ENCODE results near the gene SHKBP1. TPM values are rescaled to one million over a fixed set of nuclear protein-coding genes. Genes with fewer than 3 reads are reported as not detected.

Gene SHKBP1
- total RNA-seq, 1 donor from 2014 or later = 29.2 TPM

DNA sequence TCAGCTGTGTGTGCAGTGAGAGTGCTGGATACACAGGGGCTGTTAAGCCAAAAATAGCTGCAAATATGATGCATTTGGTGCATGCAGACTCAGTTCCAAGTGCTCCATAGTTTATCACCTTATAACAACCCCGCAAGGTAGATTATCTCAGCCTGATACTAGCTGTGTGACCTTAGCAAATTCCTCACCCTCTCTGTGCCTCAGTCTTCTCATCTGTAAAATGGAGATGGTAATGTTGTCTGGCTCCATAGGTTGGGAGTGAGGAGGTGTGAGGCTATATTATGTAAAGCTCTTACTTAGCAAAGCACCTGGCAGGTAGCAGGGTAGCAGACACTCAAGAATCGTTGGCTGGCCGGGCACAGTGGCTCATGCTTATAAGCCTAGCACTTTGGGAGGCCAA is 23.8 kb upstream of the SHKBP1 start:
- no peaks in the 10 kb centered on the region for H3K36me3 ChIP-seq (ENCODE audit: control insufficient read depth, insufficient read depth, low read length)
- no peak for DNase-seq (ENCODE audit: low read depth)
- peaks cover 4% of the 10 kb centered on the region for H3K27me3 ChIP-seq (ENCODE audit: control insufficient read depth, insufficient read depth, low read length)
- TF ChIP-seq, protein P1, sequence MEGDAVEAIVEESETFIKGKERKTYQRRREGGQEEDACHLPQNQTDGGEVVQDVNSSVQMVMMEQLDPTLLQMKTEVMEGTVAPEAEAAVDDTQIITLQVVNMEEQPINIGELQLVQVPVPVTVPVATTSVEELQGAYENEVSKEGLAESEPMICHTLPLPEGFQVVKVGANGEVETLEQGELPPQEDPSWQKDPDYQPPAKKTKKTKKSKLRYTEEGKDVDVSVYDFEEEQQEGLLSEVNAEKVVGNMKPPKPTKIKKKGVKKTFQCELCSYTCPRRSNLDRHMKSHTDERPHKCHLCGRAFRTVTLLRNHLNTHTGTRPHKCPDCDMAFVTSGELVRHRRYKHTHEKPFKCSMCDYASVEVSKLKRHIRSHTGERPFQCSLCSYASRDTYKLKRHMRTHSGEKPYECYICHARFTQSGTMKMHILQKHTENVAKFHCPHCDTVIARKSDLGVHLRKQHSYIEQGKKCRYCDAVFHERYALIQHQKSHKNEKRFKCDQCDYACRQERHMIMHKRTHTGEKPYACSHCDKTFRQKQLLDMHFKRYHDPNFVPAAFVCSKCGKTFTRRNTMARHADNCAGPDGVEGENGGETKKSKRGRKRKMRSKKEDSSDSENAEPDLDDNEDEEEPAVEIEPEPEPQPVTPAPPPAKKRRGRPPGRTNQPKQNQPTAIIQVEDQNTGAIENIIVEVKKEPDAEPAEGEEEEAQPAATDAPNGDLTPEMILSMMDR (IDR thresholded peaks at IDR 0.05; ENCODE audit: insufficient read depth, low read length, severe bottlenecking) = no peak
- FAIRE-seq = no peak
- H3K4me3 ChIP-seq (ENCODE audit: low read depth, low read length) = no peak overlapping the region

DNA sequence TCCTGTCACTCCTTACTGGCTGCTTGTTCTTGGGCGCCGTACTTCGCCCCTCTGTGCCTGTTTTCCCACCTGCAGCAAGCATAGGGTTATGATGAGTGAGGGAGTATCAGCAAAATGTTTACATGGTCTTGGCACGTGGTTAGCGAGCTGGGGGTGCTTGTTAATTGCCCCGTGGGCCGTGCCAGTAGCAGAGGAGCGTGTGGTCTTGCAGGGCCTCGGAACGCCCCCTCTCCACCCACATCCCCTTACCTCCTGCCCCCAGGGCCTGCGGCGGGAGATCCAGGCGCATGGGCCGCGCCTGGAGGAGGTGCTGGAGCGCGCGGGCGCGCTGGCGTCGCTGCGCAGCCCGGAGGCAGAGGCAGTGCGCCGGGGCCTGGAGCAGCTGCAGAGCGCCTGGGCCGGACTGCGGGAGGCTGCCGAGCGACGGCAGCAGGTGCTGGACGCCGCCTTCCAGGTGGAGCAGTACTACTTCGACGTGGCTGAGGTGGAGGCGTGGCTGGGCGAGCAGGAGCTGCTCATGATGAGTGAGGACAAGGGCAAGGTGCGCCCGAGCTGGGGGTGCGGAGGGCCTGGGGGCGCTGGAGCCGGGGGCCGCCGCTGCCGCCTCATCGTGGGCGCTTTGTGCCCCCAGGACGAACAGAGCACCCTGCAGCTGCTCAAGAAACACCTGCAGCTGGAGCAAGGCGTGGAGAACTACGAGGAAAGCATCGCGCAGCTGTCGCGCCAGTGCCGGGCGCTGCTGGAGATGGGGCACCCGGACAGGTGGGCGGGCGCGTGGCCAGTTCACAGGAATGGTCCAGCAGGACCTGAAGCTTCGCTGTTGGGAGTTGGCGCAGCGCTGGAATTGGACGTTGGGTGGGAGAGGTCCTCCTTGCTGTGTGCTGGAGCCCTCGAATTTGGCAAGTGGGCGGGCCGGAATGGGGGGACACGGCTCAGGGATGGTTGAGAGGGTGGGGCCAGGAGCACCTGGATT is 22.5 kb upstream of the SHKBP1 start:
- Histone ChIP-seq H3K27me3 (ENCODE audit: control insufficient read depth, insufficient read depth, low read length) (peaks cover 4% of the 10 kb centered on the region), H3K36me3 (ENCODE audit: control insufficient read depth, insufficient read depth, low read length) (no peaks in the 10 kb centered on the region), H3K4me3 (ENCODE audit: low read depth, low read length) (no peak overlapping the region)
- DNase-seq (ENCODE audit: low read depth) (no peak), FAIRE-seq (no peak)
- TF ChIP-seq, protein P1 (IDR thresholded peaks at IDR 0.05; ENCODE audit: insufficient read depth, low read length, severe bottlenecking) = no peak

DNA sequence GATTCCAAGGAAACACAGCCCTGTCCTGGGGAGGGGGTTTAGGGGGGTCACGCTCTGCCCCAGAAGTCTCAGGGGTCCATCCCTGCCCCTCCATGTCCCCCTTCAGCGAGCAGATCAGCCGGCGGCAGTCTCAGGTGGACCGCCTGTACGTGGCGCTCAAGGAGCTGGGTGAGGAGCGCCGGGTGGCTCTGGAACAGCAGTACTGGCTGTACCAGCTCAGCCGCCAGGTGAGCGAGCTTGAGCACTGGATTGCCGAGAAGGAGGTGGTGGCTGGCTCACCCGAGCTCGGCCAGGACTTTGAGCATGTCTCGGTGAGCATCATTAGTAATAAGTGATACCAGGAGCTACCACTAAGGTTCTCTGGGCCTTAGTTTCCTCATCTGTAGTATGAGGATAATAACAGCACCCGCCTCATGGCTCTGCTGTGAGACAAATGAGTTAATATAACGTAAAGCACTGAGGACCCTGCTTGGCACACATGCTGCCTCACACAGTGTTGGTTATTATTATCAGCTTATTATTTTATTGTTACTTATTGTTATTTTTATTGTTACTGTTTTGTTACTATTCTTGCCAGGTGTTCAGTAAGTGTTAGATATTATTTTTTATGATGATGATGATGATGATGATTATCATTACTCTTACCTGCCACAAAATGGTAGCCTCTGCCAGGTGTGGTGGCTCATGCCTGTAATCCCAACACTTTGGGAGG is 20.5 kb upstream of the SHKBP1 start:
- H3K27me3 ChIP-seq (ENCODE audit: control insufficient read depth, insufficient read depth, low read length) = peaks cover 5% of the 10 kb centered on the region
- no peak for FAIRE-seq
- TF ChIP-seq, protein P1 (IDR thresholded peaks at IDR 0.05; ENCODE audit: insufficient read depth, low read length, severe bottlenecking) = no peak

DNA sequence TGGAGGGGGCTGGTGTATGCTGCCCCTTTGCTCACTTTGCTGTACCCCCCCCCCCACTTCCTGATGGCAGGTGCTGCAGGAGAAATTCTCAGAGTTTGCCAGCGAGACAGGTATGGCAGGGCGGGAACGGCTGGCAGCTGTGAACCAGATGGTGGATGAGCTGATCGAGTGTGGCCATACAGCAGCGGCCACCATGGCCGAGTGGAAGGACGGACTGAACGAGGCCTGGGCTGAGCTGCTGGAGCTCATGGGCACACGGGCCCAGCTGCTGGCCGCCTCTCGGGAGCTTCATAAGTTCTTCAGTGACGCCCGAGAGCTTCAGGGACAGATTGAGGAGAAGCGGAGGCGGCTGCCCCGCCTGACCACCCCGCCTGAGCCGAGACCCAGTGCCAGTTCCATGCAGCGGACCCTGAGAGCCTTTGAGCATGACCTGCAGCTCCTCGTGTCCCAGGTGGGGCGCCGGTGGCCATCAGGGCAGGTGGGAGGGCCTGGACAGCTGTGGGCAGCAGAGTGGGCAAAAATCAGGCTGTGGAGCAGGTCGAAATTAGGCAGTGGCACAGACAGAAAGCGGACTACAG is 19.6 kb upstream of the SHKBP1 start:
- FAIRE-seq = no peak
- TF ChIP-seq, protein P1 (IDR thresholded peaks at IDR 0.05; ENCODE audit: insufficient read depth, low read length, severe bottlenecking) = no peak

More for the DNA sequence above, 20.5 kb upstream of the SHKBP1 start:
- DNase-seq (ENCODE audit: low read depth) = no peak
- H3K36me3 ChIP-seq (ENCODE audit: control insufficient read depth, insufficient read depth, low read length) = no peaks in the 10 kb centered on the region
- no peak overlapping the region for H3K4me3 ChIP-seq (ENCODE audit: low read depth, low read length)

DNA sequence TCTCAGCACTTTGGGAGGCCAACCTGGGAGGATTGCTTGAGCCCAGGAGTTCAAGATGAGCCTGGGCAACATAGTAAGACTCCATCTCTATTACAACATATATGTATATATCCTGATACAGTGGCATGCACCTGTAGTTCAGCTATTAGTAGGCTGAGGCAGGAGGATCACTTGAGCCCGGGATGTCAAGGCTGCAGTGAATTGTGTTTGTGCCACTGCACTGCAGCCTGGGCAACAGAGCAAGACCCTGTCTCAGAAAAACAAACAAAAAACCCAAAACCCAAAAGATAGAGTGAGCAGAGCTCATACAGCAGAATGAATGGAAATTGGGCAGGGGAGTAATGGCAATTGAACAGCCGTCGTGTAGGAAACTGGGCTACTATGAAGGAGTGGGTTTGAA is 17.3 kb upstream of the SHKBP1 start:
- H3K4me3 ChIP-seq (ENCODE audit: low read depth, low read length) = no peak overlapping the region

More for the DNA sequence above, 19.6 kb upstream of the SHKBP1 start:
- DNase-seq (ENCODE audit: low read depth) = no peak
- no peak overlapping the region for H3K4me3 ChIP-seq (ENCODE audit: low read depth, low read length)
- no peaks in the 10 kb centered on the region for H3K36me3 ChIP-seq (ENCODE audit: control insufficient read depth, insufficient read depth, low read length)
- H3K27me3 ChIP-seq (ENCODE audit: control insufficient read depth, insufficient read depth, low read length) = peaks cover 5% of the 10 kb centered on the region

More for the DNA sequence above, 17.3 kb upstream of the SHKBP1 start:
- H3K36me3 ChIP-seq (ENCODE audit: control insufficient read depth, insufficient read depth, low read length) = no peaks in the 10 kb centered on the region
- no peak for DNase-seq (ENCODE audit: low read depth)
- H3K27me3 ChIP-seq (ENCODE audit: control insufficient read depth, insufficient read depth, low read length) = peaks cover 5% of the 10 kb centered on the region
- FAIRE-seq = no peak
- TF ChIP-seq, protein P1 (IDR thresholded peaks at IDR 0.05; ENCODE audit: insufficient read depth, low read length, severe bottlenecking) = no peak

All from bronchial epithelial cell (primary cell).